ENCODE measurements around the gene SCART1.

DNA sequence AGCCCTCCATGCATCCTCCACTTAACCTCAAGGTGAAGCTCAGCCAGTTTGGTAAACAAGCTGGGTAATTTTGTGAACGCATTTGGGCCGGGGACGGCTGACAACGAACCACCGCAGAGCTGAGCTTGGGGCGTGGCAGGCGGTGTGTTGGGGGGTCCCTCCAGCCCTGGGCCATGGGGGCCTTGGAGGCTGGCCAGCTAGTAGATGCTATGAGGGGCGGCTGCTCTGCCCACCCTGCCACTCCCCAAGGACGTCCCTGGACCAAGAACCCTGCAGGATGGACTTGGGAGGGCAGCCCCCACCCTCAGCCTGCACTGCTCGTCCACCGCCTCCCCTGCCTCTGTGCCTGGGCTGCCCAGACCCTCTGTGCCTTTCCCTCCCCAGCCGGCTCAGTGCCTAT lies 12.0 kb upstream of the SCART1 start:
- TF ChIP-seq CTCF (IDR thresholded peaks at IDR 0.05) (no peak), POLR2A (IDR thresholded peaks at IDR 0.05) (no peak)

Measured in uterus (tissue), 2 donors.